GM23338 (cell line): ENCODE measurements around the gene PSMA7. TPM values are rescaled to one million over a fixed set of nuclear protein-coding genes. Genes with fewer than 3 reads are reported as not detected.

Experiments used
- ATAC-seq: fragments of 200-7000 bp; cut with Tn5 transposase; 3 replicates; pipeline ENCODE4 v1.9.1; 2020
- DNase-seq: peaks from one replicate; pipeline ENCODE4 v3.0.0-alpha.2; 2015; ENCODE audit warnings: low spot score
- H2AFZ ChIP-seq: fragments of 200-600 bp; sonication (generic); 2 replicates; pipeline ENCODE4 v1.8.0; 2016; ENCODE audit warnings: antibody characterized with exemption, mild to moderate bottlenecking, moderate library complexity
- H3F3A ChIP-seq: fragments of 200-600 bp; sonication (generic); replicated peaks from 2 replicates; pipeline ENCODE4 v1.8.0; 2017; ENCODE audit warnings: antibody characterized with exemption, mixed run types, low read depth
- H3K27ac ChIP-seq: fragments of 200-600 bp; sonication (generic); 2 replicates; pipeline ENCODE4 v1.6.1; 2016; ENCODE audit warnings: low read depth
- H3K27me3 ChIP-seq: fragments of 200-600 bp; sonication (generic); 2 replicates; pipeline ENCODE4 v1.8.0; 2016; ENCODE audit warnings: mild to moderate bottlenecking, mixed run types, moderate library complexity; ENCODE audit not compliant: insufficient read depth
- H3K36me3 ChIP-seq: fragments of 200-600 bp; sonication (generic); 2 replicates; pipeline ENCODE4 v1.8.0; 2016; ENCODE audit warnings: mild to moderate bottlenecking; ENCODE audit not compliant: insufficient read depth
- H3K4me1 ChIP-seq: fragments of 200-600 bp; sonication (generic); 2 replicates; pipeline ENCODE4 v1.8.0; 2016; ENCODE audit warnings: mild to moderate bottlenecking, moderate library complexity; ENCODE audit not compliant: insufficient read depth
- H3K4me2 ChIP-seq: fragments of 200-600 bp; sonication (generic); 2 replicates; pipeline ENCODE4 v1.7.1; 2017; ENCODE audit warnings: mixed run types
- H3K4me3 ChIP-seq: fragments of 200-600 bp; sonication (generic); 2 replicates; pipeline ENCODE4 v1.6.1; 2016; ENCODE audit warnings: mixed run types
- H3K79me2 ChIP-seq: fragments of 200-600 bp; sonication (generic); replicated peaks from 2 replicates; pipeline ENCODE4 v1.8.0; 2017; ENCODE audit warnings: mild to moderate bottlenecking; ENCODE audit not compliant: insufficient read depth
- H3K9me2 ChIP-seq: fragments of 200-600 bp; sonication (generic); 2 replicates; pipeline ENCODE4 v1.8.0; 2017; ENCODE audit not compliant: insufficient read depth
- H4K20me1 ChIP-seq: fragments of 200-600 bp; sonication (generic); replicated peaks from 2 replicates; pipeline ENCODE4 v1.8.0; 2017; ENCODE audit warnings: mild to moderate bottlenecking; ENCODE audit not compliant: insufficient read depth
- H3K27ac Mint-ChIP-seq: 2 replicates; pipeline ENCODE4 v1.8.0; 2020; ENCODE audit warnings: inconsistent platforms, mild to moderate bottlenecking, moderate library complexity, mixed read lengths
- H3K27me3 Mint-ChIP-seq: 3 replicates; pipeline ENCODE4 v1.8.0; 2022; ENCODE audit warnings: low read depth, mild to moderate bottlenecking, moderate library complexity, mixed read lengths, inconsistent platforms; ENCODE audit not compliant: insufficient read depth, poor library complexity
- H3K36me3 Mint-ChIP-seq: 3 replicates; pipeline ENCODE4 v1.8.0; 2021; ENCODE audit warnings: low read depth, mild to moderate bottlenecking, inconsistent platforms, moderate library complexity, mixed read lengths
- H3K4me1 Mint-ChIP-seq: 3 replicates; pipeline ENCODE4 v1.8.0; 2020; ENCODE audit warnings: mild to moderate bottlenecking, inconsistent platforms, mixed read lengths
- H3K4me3 Mint-ChIP-seq: 3 replicates; pipeline ENCODE4 v1.8.0; 2021; ENCODE audit warnings: moderate library complexity, mild to moderate bottlenecking, inconsistent platforms, mixed read lengths
- H3K9me3 Mint-ChIP-seq: 3 replicates; pipeline ENCODE4 v1.8.0; 2020; ENCODE audit warnings: moderate library complexity, mild to moderate bottlenecking, inconsistent platforms, mixed read lengths
- CREB1 ChIP-seq: fragments of 250-450 bp; sonication (Bioruptor Pico); IDR thresholded peaks from 2 replicates; pipeline ENCODE4 v1.5.0; 2020; ENCODE audit warnings: low read depth, mild to moderate bottlenecking, moderate library complexity
- CTCF ChIP-seq, 2 experiments: fragments of 200-600 bp in 1 of 2; sonication (generic) in 1 of 2; conservative IDR thresholded peaks; 2 replicates each; pipeline versions ENCODE4 v1.5.1 to v1.6.1; 2016 to 2017; ENCODE audit warnings: antibody characterized with exemption in 2 of 2, low read depth in 2 of 2, mild to moderate bottlenecking in 2 of 2, moderate library complexity in 1 of 2
- EZH2 ChIP-seq: fragments of 200-600 bp; sonication (generic); IDR thresholded peaks from one replicate; pipeline ENCODE4 v1.8.0; 2017; ENCODE audit warnings: antibody characterized with exemption, mild to moderate bottlenecking, low read depth; ENCODE audit not compliant: unreplicated experiment
- POLR2AphosphoS5 ChIP-seq: IDR thresholded peaks from 2 replicates; pipeline ENCODE4 v1.6.1; 2016; ENCODE audit warnings: antibody characterized with exemption, low read depth
- REST ChIP-seq: IDR thresholded peaks from one replicate; pipeline ENCODE4 v1.6.1; 2018; ENCODE audit warnings: antibody characterized with exemption; ENCODE audit not compliant: unreplicated experiment
- ZNF114 ChIP-seq: fragments of 250-450 bp; sonication (Bioruptor Pico); IDR thresholded peaks from 2 replicates; pipeline ENCODE4 v1.5.0; 2020; ENCODE audit warnings: mild to moderate bottlenecking, moderate library complexity
- ZNF462 ChIP-seq: fragments of 250-450 bp; sonication (Bioruptor Pico); IDR thresholded peaks from 2 replicates; pipeline ENCODE4 v1.5.0; 2020; ENCODE audit warnings: mild to moderate bottlenecking, moderate library complexity
- polyA plus RNA-seq: library from polyadenylated mRNA; unstranded; fragments of >200 nt; fragmentation: Nextera tagmentation; extraction: Ambion mirVana; gene quantifications from 2 replicates; pipeline ENCODE4 v1.2.1, GENCODE V29; 2016
- total RNA-seq: library from RNA; depleted of rRNA; stranded (reverse); fragments of >200 nt; shearing (Covaris generic); gene quantifications from 2 replicates; pipeline ENCODE4 v1.2.3, GENCODE V29; 2014

PSMA7 gene
- total and polyA plus RNA-seq, 2 experiments from 2014 or later: 357 to 628 TPM

- TF ChIP-seq ZNF462 (CRISPR knock-in tag): no peak
- no peak for TF ChIP-seq ZNF114 (CRISPR knock-in tag)
- TF ChIP-seq EZH2: no peak
Observed at GRCh38 chr20:62155428-62156253, 12.4 kb upstream of the PSMA7 start (continued).

- H3K27ac ChIP-seq: no peak overlapping the region
- H3K9me3 Mint-ChIP-seq: peaks cover 7% of the 10 kb centered on the region; the same call in 2 of the 3 replicates
- peaks cover 18% of the 10 kb centered on the region for H3K27me3 Mint-ChIP-seq
- DNase-seq (no peak), ATAC-seq (no peak)
- H3K9me2 ChIP-seq: no peaks in the 10 kb centered on the region
- H3K4me2 ChIP-seq: no peak overlapping the region
- H2AFZ ChIP-seq: no peak overlapping the region
- peaks cover 41% of the 10 kb centered on the region for H4K20me1 ChIP-seq
- H3K27ac Mint-ChIP-seq: no peak overlapping the region
- H3K4me3 Mint-ChIP-seq: no peak overlapping the region
- H3K4me1 Mint-ChIP-seq: peaks cover 62% of the 10 kb centered on the region
- no peaks in the 10 kb centered on the region for H3K27me3 ChIP-seq
- peaks cover 10% of the 10 kb centered on the region; the same call in 1 of the 2 replicates for H3F3A ChIP-seq
- peaks cover 28% of the 10 kb centered on the region for H3K4me1 ChIP-seq
- H3K36me3 ChIP-seq: no peaks in the 10 kb centered on the region; the same call in 1 of the 2 replicates
- H3K79me2 ChIP-seq: peaks cover 96% of the 10 kb centered on the region
- no peak overlapping the region for H3K4me3 ChIP-seq
- peaks cover 38% of the 10 kb centered on the region for H3K36me3 Mint-ChIP-seq
- no peak for TF ChIP-seq POLR2AphosphoS5
- no peak for TF ChIP-seq EZH2
- TF ChIP-seq CTCF (conservative IDR thresholded peaks at IDR 0.05; ENCODE audit: low read depth in 2 of 2): no peak
- TF ChIP-seq CREB1 (CRISPR knock-in tag): no peak
- no peak for TF ChIP-seq REST
Observed at GRCh38 chr20:62151835-62152364, 8.7 kb upstream of the PSMA7 start.
